Adrenal gland (tissue), 5 donors: ENCODE measurements around the gene TNRC6C.

ENCODE experiments used
- POLR2A ChIP-seq, 2 donors: fragments of 450-650 bp; IDR thresholded peaks; one replicate each; pipeline ENCODE4 v1.6.1; 2017; ENCODE audit warnings: antibody characterized with exemption in 2 of 2, mild to moderate bottlenecking in 2 of 2, moderate library complexity in 1 of 2
- TF ChIP-seq, protein P1 (sequence below), 6 experiments: fragments of 450-650 bp in 4 of 6; fragments of 200-600 bp in 2 of 6; sonication (generic) in 1 of 6; IDR thresholded peaks; 1 replicate in 5 of 6; 2 replicates in 1 of 6; pipeline versions ENCODE4 v1.5.1 to v1.8.0; 2016 to 2021; ENCODE audit warnings: antibody characterized with exemption in 6 of 6, mild to moderate bottlenecking in 2 of 6, moderate library complexity in 1 of 6
- donor health status: DM: no; HTN: no; CAD: no.

GRCh38 chr17:78005452-78006171, 47.1 kb downstream of the TNRC6C start:
- TF ChIP-seq, protein P1, sequence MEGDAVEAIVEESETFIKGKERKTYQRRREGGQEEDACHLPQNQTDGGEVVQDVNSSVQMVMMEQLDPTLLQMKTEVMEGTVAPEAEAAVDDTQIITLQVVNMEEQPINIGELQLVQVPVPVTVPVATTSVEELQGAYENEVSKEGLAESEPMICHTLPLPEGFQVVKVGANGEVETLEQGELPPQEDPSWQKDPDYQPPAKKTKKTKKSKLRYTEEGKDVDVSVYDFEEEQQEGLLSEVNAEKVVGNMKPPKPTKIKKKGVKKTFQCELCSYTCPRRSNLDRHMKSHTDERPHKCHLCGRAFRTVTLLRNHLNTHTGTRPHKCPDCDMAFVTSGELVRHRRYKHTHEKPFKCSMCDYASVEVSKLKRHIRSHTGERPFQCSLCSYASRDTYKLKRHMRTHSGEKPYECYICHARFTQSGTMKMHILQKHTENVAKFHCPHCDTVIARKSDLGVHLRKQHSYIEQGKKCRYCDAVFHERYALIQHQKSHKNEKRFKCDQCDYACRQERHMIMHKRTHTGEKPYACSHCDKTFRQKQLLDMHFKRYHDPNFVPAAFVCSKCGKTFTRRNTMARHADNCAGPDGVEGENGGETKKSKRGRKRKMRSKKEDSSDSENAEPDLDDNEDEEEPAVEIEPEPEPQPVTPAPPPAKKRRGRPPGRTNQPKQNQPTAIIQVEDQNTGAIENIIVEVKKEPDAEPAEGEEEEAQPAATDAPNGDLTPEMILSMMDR (IDR thresholded peaks at IDR 0.05), result no peak
- TF ChIP-seq POLR2A (IDR thresholded peaks at IDR 0.05), result no peak
